ENCODE results near the gene PDE11A.

GRCh38 chr2:178110681-178111080 is 38.1 kb upstream of the PDE11A start:
- TF ChIP-seq FOXA1 (IDR thresholded peaks at IDR 0.05), result no peak
- no peak for TF ChIP-seq CTCF (IDR thresholded peaks at IDR 0.05; ENCODE audit: low read depth, low read length, missing input control)
- no peak for TF ChIP-seq ATF3 (IDR thresholded peaks at IDR 0.05)
- TF ChIP-seq RAD21 (IDR thresholded peaks at IDR 0.05), result no peak
- TF ChIP-seq RXRA (IDR thresholded peaks at IDR 0.05), result no peak
- TF ChIP-seq JUND (IDR thresholded peaks at IDR 0.05), result no peak
- TF ChIP-seq GABPA (IDR thresholded peaks at IDR 0.05 in 1 of 2, conservative IDR thresholded peaks at IDR 0.05 in 1 of 2), result no peak
- no peak for TF ChIP-seq HNF4G (IDR thresholded peaks at IDR 0.05)
- no peak for TF ChIP-seq YY1 (IDR thresholded peaks at IDR 0.05)
- no peak for TF ChIP-seq MAX (IDR thresholded peaks at IDR 0.05)
- TF ChIP-seq REST (IDR thresholded peaks at IDR 0.05), result no peak
- TF ChIP-seq EGR1 (IDR thresholded peaks at IDR 0.05; ENCODE audit: low read depth in 2 of 2), result no peak
- no peak for TF ChIP-seq ZBTB33 (IDR thresholded peaks at IDR 0.05)
- no peak for TF ChIP-seq TAF1 (conservative IDR thresholded peaks at IDR 0.05)
